HG02610 (cell line): Measurements from ENCODE around the gene MBP.

Source experiments
- ATAC-seq: cut with Tn5 transposase; IDR thresholded peaks from one replicate; pipeline ENCODE4 v1.9.1; 2021; ENCODE audit warnings: mild to moderate bottlenecking, moderate library complexity; ENCODE audit not compliant: unreplicated experiment

MBP gene

DNA sequence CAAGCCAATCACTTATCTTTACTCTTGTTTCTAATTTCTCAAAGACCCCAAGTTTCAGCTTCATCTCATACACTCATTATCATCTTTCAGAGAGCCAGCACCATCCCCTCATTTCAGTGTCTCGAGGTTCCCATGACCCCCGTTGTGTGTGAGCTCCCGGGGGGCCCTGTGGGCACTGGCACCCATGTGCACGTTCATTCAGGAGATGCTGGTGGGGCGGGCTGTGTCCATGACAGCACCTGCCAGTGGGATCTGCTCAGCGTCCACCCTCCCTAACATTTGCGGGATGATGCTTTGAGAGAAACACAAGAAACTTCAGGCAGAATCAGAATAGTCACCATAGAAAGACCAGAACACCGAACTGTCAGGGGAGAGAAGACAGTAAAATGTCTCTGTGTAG is 120.5 kb downstream of the MBP start:
- no peak for ATAC-seq

- ATAC-seq, result no peak
Observed at GRCh38 chr18:77009675-77010074, 122.9 kb downstream of the MBP start.

- ATAC-seq, result no peak
Observed at GRCh38 chr18:77008576-77009315, 123.8 kb downstream of the MBP start.

DNA sequence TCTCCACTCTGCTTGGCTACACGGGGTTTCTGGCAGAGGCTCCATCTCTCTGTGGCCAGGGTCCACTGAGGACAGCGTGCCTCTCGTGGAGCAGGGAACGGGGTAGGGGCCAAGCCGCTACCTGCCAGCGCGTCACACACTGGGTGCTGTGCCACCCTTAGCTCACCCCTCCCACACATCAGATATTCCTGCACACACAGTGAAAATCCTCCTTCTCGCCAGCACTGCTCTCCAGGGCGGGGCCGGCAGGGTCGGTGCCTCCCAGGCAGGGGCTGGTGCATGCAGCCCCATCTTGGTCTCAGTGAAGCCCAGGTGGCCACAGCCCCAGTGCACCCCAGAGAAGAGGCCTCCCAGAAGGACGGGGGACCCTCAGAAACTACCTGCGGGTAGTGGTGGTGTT is 124.6 kb downstream of the MBP start:
- ATAC-seq, result no peak

- ATAC-seq, result no peak
Observed at GRCh38 chr18:77007251-77007650, 125.3 kb downstream of the MBP start.

DNA sequence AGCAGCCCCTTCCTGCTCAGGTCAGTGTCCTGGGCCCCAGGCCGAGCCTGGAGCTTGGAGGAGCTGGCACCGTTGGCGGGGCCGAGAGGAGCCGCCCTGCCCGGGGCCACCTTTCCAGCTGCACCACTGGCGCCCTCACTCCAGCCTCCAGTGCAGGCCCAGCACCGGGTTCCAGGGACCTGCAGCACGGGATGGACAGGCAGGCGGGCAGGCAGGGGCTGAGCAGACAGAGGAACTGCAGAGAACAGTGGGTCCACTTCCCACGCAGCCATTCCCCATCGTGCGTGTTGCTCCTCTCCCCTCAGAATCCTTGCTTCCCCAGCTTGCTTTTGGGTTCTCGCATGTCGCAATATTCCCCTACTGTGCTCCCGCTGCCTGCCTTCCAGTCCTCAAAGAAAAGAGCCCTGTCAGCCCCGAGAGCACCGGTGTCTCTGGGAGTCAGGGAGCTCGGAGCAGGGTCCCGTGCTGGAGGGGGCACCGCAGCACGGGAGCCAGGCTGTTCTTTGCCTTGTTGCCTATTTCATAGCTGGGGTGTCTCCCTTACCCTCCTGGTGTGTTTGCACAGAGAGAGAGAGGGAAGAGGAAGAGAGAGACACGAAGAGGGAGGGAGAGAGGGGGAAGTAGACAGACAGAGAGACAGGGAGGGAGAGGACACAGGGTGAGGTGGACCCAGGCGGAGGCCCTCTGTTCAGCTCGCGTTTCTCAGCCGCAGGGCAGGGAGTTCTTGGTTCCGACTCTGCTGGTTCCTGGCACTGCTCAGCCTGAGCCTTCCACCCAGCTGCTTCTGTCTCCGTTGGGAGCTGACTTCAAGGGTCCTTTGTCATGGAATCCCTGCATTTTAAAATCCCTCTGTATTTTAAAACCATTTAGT is 126.0 kb downstream of the MBP start:
- no peak for ATAC-seq

GRCh38 chr18:77005651-77006195 is 126.9 kb downstream of the MBP start:
- ATAC-seq, result no peak

DNA sequence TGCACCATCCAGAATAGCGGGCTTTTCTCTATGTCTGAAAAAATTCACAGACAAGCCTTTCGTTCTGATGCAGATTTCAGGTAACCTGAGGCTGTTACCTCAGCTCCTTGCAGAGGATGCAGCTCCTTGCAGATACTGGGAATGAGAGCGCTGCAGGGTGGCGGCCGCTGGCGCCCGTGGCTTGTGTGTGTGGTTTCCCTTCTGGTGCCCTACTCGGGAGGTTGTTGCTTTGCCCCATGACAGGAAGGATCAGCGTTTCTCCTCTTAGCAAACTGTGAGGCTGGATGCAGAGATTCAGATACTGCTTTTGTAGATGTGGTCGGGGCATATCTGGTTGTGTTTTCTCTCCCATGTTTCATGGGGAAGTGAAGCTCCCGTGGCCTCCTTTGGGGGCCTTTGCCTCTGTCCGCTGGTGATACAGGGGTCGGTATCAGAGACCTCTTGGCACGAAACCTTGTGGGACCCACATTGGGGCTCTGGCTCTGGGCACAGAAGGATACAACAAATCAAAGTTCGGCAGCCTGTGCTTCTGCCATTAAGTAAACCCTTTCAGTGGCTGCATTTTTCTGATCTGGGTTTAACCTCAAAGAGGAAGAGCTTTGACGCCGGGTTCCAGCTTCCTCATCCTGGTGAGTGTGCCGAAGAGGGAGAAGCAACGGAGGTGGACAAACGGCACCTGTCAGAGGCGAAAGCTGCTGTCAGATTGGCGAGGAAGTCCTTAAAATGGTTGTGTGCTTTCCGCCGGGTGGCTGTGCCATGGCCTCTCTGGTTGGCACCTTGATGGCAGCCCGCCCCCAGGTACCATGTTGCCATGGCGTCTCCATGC is 127.8 kb downstream of the MBP start:
- ATAC-seq, result no peak

- ATAC-seq, result no peak
Observed at GRCh38 chr18:77003316-77003715, 129.3 kb downstream of the MBP start.

- no peak for ATAC-seq
Observed at GRCh38 chr18:77002496-77002895, 130.1 kb downstream of the MBP start.

DNA sequence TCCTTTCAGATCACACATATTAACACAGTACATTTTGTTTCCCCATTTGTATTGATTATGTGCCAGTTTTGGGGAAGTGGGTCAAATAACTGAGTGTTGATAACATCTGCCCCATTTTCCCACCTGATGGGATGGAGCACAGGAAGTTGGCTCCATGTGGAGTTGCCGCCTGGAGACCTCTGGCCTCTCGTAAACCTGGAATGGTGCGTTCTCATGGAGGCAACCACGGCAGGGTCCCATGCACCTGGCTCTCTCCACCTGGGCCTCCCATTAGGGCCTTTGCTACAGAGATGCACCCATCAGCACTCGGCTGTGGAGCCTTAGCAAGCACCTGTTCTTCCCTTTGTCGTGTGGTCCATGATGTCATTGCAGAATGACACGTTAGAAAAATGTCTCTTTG is 130.6 kb downstream of the MBP start:
- ATAC-seq, result no peak

DNA sequence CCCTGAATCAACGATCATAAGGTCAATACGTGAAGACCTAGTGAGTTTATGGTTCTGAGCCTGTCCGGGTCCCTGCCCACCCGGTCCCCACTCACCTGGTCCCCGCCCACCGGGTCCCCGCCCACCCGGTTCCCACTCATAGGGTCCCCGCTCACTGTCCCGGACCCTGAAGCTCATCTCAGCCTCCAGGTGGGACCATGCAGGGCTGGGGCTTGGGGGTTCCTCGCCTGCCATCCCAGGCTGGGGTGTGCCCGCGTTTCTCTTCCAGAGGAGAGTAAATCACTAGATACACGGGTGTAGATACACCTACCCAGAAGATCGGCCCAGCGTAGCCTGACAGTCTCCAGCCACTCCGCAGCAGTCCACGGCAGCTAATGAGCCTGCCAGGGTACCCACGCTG is 131.5 kb downstream of the MBP start:
- ATAC-seq, result no peak

- no peak for ATAC-seq
Observed at GRCh38 chr18:77000527-77000926, 132.1 kb downstream of the MBP start.

- ATAC-seq, result no peak
Observed at GRCh38 chr18:76999077-76999476, 133.5 kb downstream of the MBP start.

- no peak for ATAC-seq
Observed at GRCh38 chr18:76997951-76998808, 134.4 kb downstream of the MBP start.

DNA sequence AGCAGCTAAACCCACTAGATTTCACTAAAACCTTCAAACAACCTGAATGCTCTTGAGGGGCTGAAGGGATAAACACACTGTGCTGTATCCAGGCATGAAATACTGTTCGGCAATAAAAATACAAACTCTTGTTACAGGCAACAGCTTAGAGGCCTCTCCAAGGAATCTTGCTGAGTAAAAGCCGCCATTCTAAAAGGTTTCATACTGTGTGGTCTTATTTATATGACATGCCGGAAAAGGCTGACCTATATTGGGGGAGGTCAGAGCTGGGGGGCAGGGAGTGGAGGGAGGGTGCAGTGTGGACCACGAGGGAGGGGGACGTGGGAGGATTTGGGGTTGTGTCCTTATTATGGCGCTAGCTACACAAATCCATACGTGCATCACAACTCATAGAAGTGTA is 136.2 kb downstream of the MBP start:
- ATAC-seq, result no peak

GRCh38 chr18:76995896-76996295 is 136.7 kb downstream of the MBP start:
- no peak for ATAC-seq

DNA sequence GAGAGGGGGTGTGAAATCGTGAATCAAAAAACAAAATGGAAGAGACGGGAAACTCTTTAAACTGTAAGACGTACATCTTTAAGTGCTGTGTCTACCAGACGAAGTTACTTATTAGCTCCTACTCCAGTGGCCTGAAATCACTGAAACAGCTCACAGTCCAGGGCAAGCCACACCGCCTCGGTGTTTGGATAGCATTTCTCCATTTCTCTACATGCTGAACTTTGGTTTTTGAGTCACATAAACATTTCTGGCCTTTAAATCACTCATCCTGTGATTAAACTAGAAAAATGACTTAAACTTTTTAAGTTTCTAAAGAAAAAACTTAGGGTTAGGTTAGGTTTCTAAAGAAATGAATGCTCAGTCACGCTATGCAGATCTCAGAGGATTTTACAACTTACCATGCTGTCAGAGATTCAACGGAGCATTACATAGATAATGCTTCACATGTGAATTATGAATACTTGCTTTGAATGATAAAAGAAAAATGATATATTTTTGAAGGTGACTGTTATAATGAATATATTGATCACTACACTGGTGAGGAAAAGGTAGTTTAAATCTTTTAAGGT is 138.4 kb downstream of the MBP start:
- ATAC-seq, result no peak

- no peak for ATAC-seq
Observed at GRCh38 chr18:76993573-76993972, 139.0 kb downstream of the MBP start.

- no peak for ATAC-seq
Observed at GRCh38 chr18:76993085-76993382, 139.5 kb downstream of the MBP start.
